ENCODE measurements around the gene ACSL6. TPM values are rescaled to one million over a fixed set of nuclear protein-coding genes. Genes with fewer than 3 reads are reported as not detected.

The ACSL6 gene
- total and polyA plus RNA-seq, 10 of the 15 experiments (the other 5 are each of a cell fraction or from before 2014, with no cell fraction given): 0.06 to 0.53 TPM; not detected in 8

DNA sequence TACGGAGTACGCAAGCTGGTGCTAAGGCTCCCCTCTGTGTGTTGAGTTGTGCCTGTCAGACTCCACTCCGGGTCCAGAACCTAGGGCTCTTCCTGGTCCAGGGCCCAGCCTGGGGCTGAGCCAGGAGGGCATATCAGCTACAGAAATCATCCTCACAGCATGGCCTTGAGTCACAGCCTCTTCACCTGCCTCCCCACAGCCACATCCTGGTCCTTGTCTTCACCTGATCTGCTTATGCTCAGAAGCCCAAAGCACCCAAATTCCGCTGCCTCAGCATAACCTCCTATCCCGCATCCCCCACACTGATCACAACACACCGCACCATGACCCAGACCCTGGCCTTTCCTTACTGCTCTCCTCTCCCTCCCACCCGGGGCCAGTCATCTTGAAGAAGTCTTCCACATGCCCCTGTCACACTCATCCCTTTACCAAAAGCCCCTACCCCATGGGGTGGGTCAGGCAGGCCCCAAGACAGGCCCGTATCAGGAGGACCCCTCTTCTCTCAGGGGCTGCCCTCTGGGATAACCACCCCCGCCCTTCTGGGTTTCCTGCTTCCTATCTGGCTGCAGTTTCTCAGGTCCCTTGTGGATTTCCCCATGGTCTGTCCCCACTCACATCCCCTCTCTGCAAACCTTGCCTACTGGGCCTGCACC is 47.7 kb upstream of the ACSL6 start:
- H3K36me3 ChIP-seq (ENCODE audit: control insufficient read depth in 2 of 2, insufficient read depth in 2 of 2, low read length in 1 of 2): no peaks in the 10 kb centered on the region
- FAIRE-seq (no peak), DNase-seq (ENCODE audit: low read depth, low spot score) (no peak), ATAC-seq (no peak)
- ChIA-PET CTCF (interaction anchor here (0.5 to 0.7 kb wide), 2 partner anchors 17 to 265 kb away, joined by 3 to 4 read pairs; no protein-coding TSS in a partner anchor), SMC1A (ENCODE audit: uncharacterized antibody, unreplicated experiment) (no interaction called here), POLR2A (no interaction called here), RAD21 (ENCODE audit: unreplicated experiment) (no interaction called here)
- no peak overlapping the region for H3K9ac ChIP-seq (ENCODE audit: control insufficient read depth, insufficient read depth, low read length)
- H3K79me2 ChIP-seq (ENCODE audit: control insufficient read depth, insufficient read depth, low read length): no peaks in the 10 kb centered on the region
- peaks cover 0 to 2% of the 10 kb centered on the region in 2 experiments; a peak in 2 of 4 replicates for H3K27me3 ChIP-seq (replicated peaks in 1 of 2; ENCODE audit: control insufficient read depth in 2 of 2, insufficient read depth in 2 of 2, low read length in 1 of 2)
- TF ChIP-seq CREB1 (IDR thresholded peaks at IDR 0.05; ENCODE audit: low read depth): no peak
- no peak for TF ChIP-seq CHD1 (IDR thresholded peaks at IDR 0.05; ENCODE audit: low read depth, low read length)
- TF ChIP-seq SUPT20H (IDR thresholded peaks at IDR 0.05; ENCODE audit: borderline replicate concordance, control insufficient read depth, low read depth, low read length): no peak
- no peak for TF ChIP-seq MXI1 (IDR thresholded peaks at IDR 0.05; ENCODE audit: low read depth, low read length)
- no peak for TF ChIP-seq STAT3 (IDR thresholded peaks at IDR 0.05; ENCODE audit: low read depth, low read length)
- TF ChIP-seq ZSCAN29 (IDR thresholded peaks at IDR 0.05): no peak
- no peak for TF ChIP-seq ETV6 (conservative IDR thresholded peaks at IDR 0.05 in 1 of 2, IDR thresholded peaks at IDR 0.05 in 1 of 2; ENCODE audit: borderline replicate concordance in 1 of 2, low read depth in 1 of 2)
- TF ChIP-seq MTA2 (IDR thresholded peaks at IDR 0.05; ENCODE audit: low read depth): no peak
- TF ChIP-seq CHD4 (IDR thresholded peaks at IDR 0.05): no peak
- no peak for TF ChIP-seq ZNF207 (IDR thresholded peaks at IDR 0.05; ENCODE audit: borderline replicate concordance)
- no peak for TF ChIP-seq EZH2 (IDR thresholded peaks at IDR 0.05; ENCODE audit: borderline replicate concordance, control insufficient read depth, low read depth, low read length)
- no peak for TF ChIP-seq NR2F1 (conservative IDR thresholded peaks at IDR 0.05)
- no peak for TF ChIP-seq CBFB (IDR thresholded peaks at IDR 0.05; ENCODE audit: low read depth)
- no peak for TF ChIP-seq PAX8 (IDR thresholded peaks at IDR 0.05)
- 48% methylated on average over 9 of the region's 9 CpGs for WGBS (ENCODE audit: insufficient coverage, insufficient replicate concordance, low lambda C conversion rate, missing lambda C conversion rate)
- no peak overlapping the region for H3K4me3 ChIP-seq
- no peak overlapping the region for H2AFZ ChIP-seq (ENCODE audit: control insufficient read depth, low read depth, low read length)
- no peaks in the 10 kb centered on the region for H3K9me3 ChIP-seq (replicated peaks; ENCODE audit: control insufficient read depth, insufficient read depth, low read length)
- intact Hi-C loops (cut with micrococcal nuclease; ENCODE audit: unreplicated experiment): no loop called here
- BruUV-seq (replicated peaks): no TSS peak
- H4K20me1 ChIP-seq (ENCODE audit: control insufficient read depth, insufficient read depth): no peaks in the 10 kb centered on the region
- in situ Hi-C loops (cut with MboI): no loop called here
- no peak overlapping the region for H3K4me2 ChIP-seq (ENCODE audit: control insufficient read depth, insufficient read depth)
- H3K4me1 ChIP-seq (ENCODE audit: control insufficient read depth, insufficient read depth, low read length): no peaks in the 10 kb centered on the region
- H3K27ac ChIP-seq (ENCODE audit: control insufficient read depth, insufficient read depth): no peak overlapping the region
